HG02840 (cell line): ENCODE measurements around the gene WDR5.

Source experiments
- ATAC-seq: cut with Tn5 transposase; IDR thresholded peaks from one replicate; pipeline ENCODE4 v1.9.1; 2021; ENCODE audit warnings: mild to moderate bottlenecking, moderate library complexity, moderate number of reproducible peaks; ENCODE audit not compliant: unreplicated experiment, low FRiP score

The WDR5 gene

GRCh38 chr9:134185536-134186011, 49.7 kb downstream of the WDR5 start:
- ATAC-seq: no peak

GRCh38 chr9:134186471-134187109, 50.7 kb downstream of the WDR5 start:
- no peak for ATAC-seq

- no peak for ATAC-seq
Observed at GRCh38 chr9:134187110-134187531, 51.2 kb downstream of the WDR5 start.

- ATAC-seq: no peak
Observed at GRCh38 chr9:134187891-134188385, 52.1 kb downstream of the WDR5 start.

GRCh38 chr9:134188386-134189144, 52.7 kb downstream of the WDR5 start:
- no peak for ATAC-seq

GRCh38 chr9:134189145-134189469, 53.2 kb downstream of the WDR5 start:
- ATAC-seq: no peak

GRCh38 chr9:134189470-134190231, 53.8 kb downstream of the WDR5 start:
- no peak for ATAC-seq

GRCh38 chr9:134190232-134191121, 54.6 kb downstream of the WDR5 start:
- no peak for ATAC-seq

GRCh38 chr9:134191455-134192209, 55.8 kb downstream of the WDR5 start:
- no peak for ATAC-seq

- ATAC-seq: no peak
Observed at GRCh38 chr9:134192311-134192950, 56.5 kb downstream of the WDR5 start.

GRCh38 chr9:134192951-134193731, 57.3 kb downstream of the WDR5 start:
- ATAC-seq: no peak

GRCh38 chr9:134193912-134194535, 58.1 kb downstream of the WDR5 start:
- no peak for ATAC-seq

- no peak for ATAC-seq
Observed at GRCh38 chr9:134195558-134195957, 59.7 kb downstream of the WDR5 start.

GRCh38 chr9:134196911-134197310, 61.0 kb downstream of the WDR5 start:
- ATAC-seq: no peak

GRCh38 chr9:134198791-134199190, 62.9 kb downstream of the WDR5 start:
- ATAC-seq: no peak

GRCh38 chr9:134200730-134201129, 64.8 kb downstream of the WDR5 start:
- ATAC-seq: no peak

- ATAC-seq: no peak
Observed at GRCh38 chr9:134203224-134203623, 67.3 kb downstream of the WDR5 start.

GRCh38 chr9:134204041-134204440, 68.2 kb downstream of the WDR5 start:
- no peak for ATAC-seq
